ENCODE measurements around the gene MFN2. TPM values are rescaled to one million over a fixed set of nuclear protein-coding genes. Genes with fewer than 3 reads are reported as not detected.
"Not testable (repeated sequence)": the region's sequence is repeated elsewhere in the genome, so short reads cannot be mapped to it uniquely, and the experiment has no call there.

Gene MFN2
- 84.1 and 85.8 TPM in 2 replicates for total RNA-seq (2014; rRNA removed; shearing (Covaris generic))

GRCh38 chr1:11979851-11980675, at the start of gene MFN2:
Gene MFN2, plus strand, starts transcription at chr1:11980444. Its CDS starts 8,725 bp downstream, at chr1:11989169.
- no peaks in the 10 kb centered on the region for H3K27me3 ChIP-seq (ENCODE audit: control insufficient read depth, insufficient read depth, low read length)
- peak; percentile 100 for DNase-seq

GRCh38 chr1:11930571-11931445, 49.4 kb upstream of the MFN2 start:
- Histone ChIP-seq H3K36me3 (replicated peaks; ENCODE audit: control insufficient read depth, insufficient read depth, low read length) (no peaks in the 10 kb centered on the region), H3K4me3 (ENCODE audit: insufficient read depth, low read depth, low read length) (no peak overlapping the region), H3K27me3 (ENCODE audit: control insufficient read depth, insufficient read depth, low read length) (no peaks in the 10 kb centered on the region)
- DNase-seq, result no peak

More at GRCh38 chr1:11979851-11980675, at the start of gene MFN2:
- Histone ChIP-seq H3K36me3 (replicated peaks; ENCODE audit: control insufficient read depth, insufficient read depth, low read length) (peaks cover 18% of the 10 kb centered on the region), H3K4me3 (ENCODE audit: insufficient read depth, low read depth, low read length) (peak within 1 kb of the TSS; percentile 97)

- DNase-seq, result no peak
- H3K27me3 ChIP-seq (ENCODE audit: control insufficient read depth, insufficient read depth, low read length), result no peaks in the 10 kb centered on the region
- H3K4me3 ChIP-seq (ENCODE audit: insufficient read depth, low read depth, low read length), result no peak overlapping the region
- no peaks in the 10 kb centered on the region for H3K36me3 ChIP-seq (replicated peaks; ENCODE audit: control insufficient read depth, insufficient read depth, low read length)
Observed at GRCh38 chr1:11931845-11932244, 48.4 kb upstream of the MFN2 start.

- no peaks in the 10 kb centered on the region for H3K27me3 ChIP-seq (ENCODE audit: control insufficient read depth, insufficient read depth, low read length)
- H3K36me3 ChIP-seq (replicated peaks; ENCODE audit: control insufficient read depth, insufficient read depth, low read length), result no peaks in the 10 kb centered on the region; the same call in 1 of the 2 replicates
- peak within 1 kb of the TSS; percentile 63 for H3K4me3 ChIP-seq (ENCODE audit: insufficient read depth, low read depth, low read length)
- DNase-seq, result peak; percentile 93
Observed at GRCh38 chr1:11934302-11935056, 45.8 kb upstream of the MFN2 start, which contains the start of gene PLOD1. Gene PLOD1, plus strand, starts transcription at chr1:11934717. Its CDS starts 63 bp downstream, at chr1:11934780.

GRCh38 chr1:11935057-11935412, 45.2 kb upstream of the MFN2 start:
- Histone ChIP-seq H3K36me3 (replicated peaks; ENCODE audit: control insufficient read depth, insufficient read depth, low read length) (no peaks in the 10 kb centered on the region; the same call in 1 of the 2 replicates), H3K27me3 (ENCODE audit: control insufficient read depth, insufficient read depth, low read length) (no peaks in the 10 kb centered on the region)

GRCh38 chr1:11935733-11936132, 44.5 kb upstream of the MFN2 start:
- not testable (repeated sequence) for H3K36me3 ChIP-seq (replicated peaks; ENCODE audit: control insufficient read depth, insufficient read depth, low read length); H3K4me3 ChIP-seq (ENCODE audit: insufficient read depth, low read depth, low read length); DNase-seq; H3K27me3 ChIP-seq (ENCODE audit: control insufficient read depth, insufficient read depth, low read length)

More at GRCh38 chr1:11935057-11935412, 45.2 kb upstream of the MFN2 start:
- peak overlapping the region; percentile 63 for H3K4me3 ChIP-seq (ENCODE audit: insufficient read depth, low read depth, low read length)
- no peak for DNase-seq

- Histone ChIP-seq H3K4me3 (ENCODE audit: insufficient read depth, low read depth, low read length) (no peak overlapping the region), H3K27me3 (ENCODE audit: control insufficient read depth, insufficient read depth, low read length) (no peaks in the 10 kb centered on the region), H3K36me3 (replicated peaks; ENCODE audit: control insufficient read depth, insufficient read depth, low read length) (peaks cover 2% of the 10 kb centered on the region)
- peak; percentile 64 for DNase-seq
Observed at GRCh38 chr1:11938722-11939526, 41.3 kb upstream of the MFN2 start.

GRCh38 chr1:11939794-11940193, 40.5 kb upstream of the MFN2 start:
- H3K27me3 ChIP-seq (ENCODE audit: control insufficient read depth, insufficient read depth, low read length); H3K36me3 ChIP-seq (replicated peaks; ENCODE audit: control insufficient read depth, insufficient read depth, low read length); H3K4me3 ChIP-seq (ENCODE audit: insufficient read depth, low read depth, low read length); DNase-seq: not testable (repeated sequence)

- no peaks in the 10 kb centered on the region for H3K27me3 ChIP-seq (ENCODE audit: control insufficient read depth, insufficient read depth, low read length)
- peaks cover 2% of the 10 kb centered on the region for H3K36me3 ChIP-seq (replicated peaks; ENCODE audit: control insufficient read depth, insufficient read depth, low read length)
- H3K4me3 ChIP-seq (ENCODE audit: insufficient read depth, low read depth, low read length), result no peak overlapping the region
- no peak for DNase-seq
Observed at GRCh38 chr1:11940260-11940921, 39.9 kb upstream of the MFN2 start.

- Histone ChIP-seq H3K27me3 (ENCODE audit: control insufficient read depth, insufficient read depth, low read length) (no peaks in the 10 kb centered on the region), H3K36me3 (replicated peaks; ENCODE audit: control insufficient read depth, insufficient read depth, low read length) (peaks cover 2% of the 10 kb centered on the region), H3K4me3 (ENCODE audit: insufficient read depth, low read depth, low read length) (no peak overlapping the region)
- DNase-seq, result no peak
Observed at GRCh38 chr1:11942280-11942679, 38.0 kb upstream of the MFN2 start.

GRCh38 chr1:11943619-11944018, 36.6 kb upstream of the MFN2 start:
- Histone ChIP-seq H3K4me3 (ENCODE audit: insufficient read depth, low read depth, low read length) (no peak overlapping the region), H3K36me3 (replicated peaks; ENCODE audit: control insufficient read depth, insufficient read depth, low read length) (peaks cover 2% of the 10 kb centered on the region), H3K27me3 (ENCODE audit: control insufficient read depth, insufficient read depth, low read length) (no peaks in the 10 kb centered on the region)
- no peak for DNase-seq

- Histone ChIP-seq H3K4me3 (ENCODE audit: insufficient read depth, low read depth, low read length) (no peak overlapping the region), H3K36me3 (replicated peaks; ENCODE audit: control insufficient read depth, insufficient read depth, low read length) (peaks cover 4% of the 10 kb centered on the region), H3K27me3 (ENCODE audit: control insufficient read depth, insufficient read depth, low read length) (no peaks in the 10 kb centered on the region)
- DNase-seq, result peak; percentile 87
Observed at GRCh38 chr1:11944358-11944931, 35.8 kb upstream of the MFN2 start.

GRCh38 chr1:11946647-11947046, 33.6 kb upstream of the MFN2 start:
- H3K27me3 ChIP-seq (ENCODE audit: control insufficient read depth, insufficient read depth, low read length), result no peaks in the 10 kb centered on the region
- no peak for DNase-seq
- H3K36me3 ChIP-seq (replicated peaks; ENCODE audit: control insufficient read depth, insufficient read depth, low read length), result peaks cover 6% of the 10 kb centered on the region
- H3K4me3 ChIP-seq (ENCODE audit: insufficient read depth, low read depth, low read length), result no peak overlapping the region
